Measurements from ENCODE around the gene NDEL1.

Gene NDEL1

GRCh38 chr17:8459107-8459506 lies 23.4 kb downstream of the NDEL1 start:
- no peak for DNase-seq

GRCh38 chr17:8459831-8460230 lies 24.1 kb downstream of the NDEL1 start:
- no peak for DNase-seq

- no peak for DNase-seq
Measured at GRCh38 chr17:8462564-8462963, 26.9 kb downstream of the NDEL1 start.

- no peak for DNase-seq
Measured at GRCh38 chr17:8463099-8463498, 27.4 kb downstream of the NDEL1 start.

GRCh38 chr17:8464941-8465340 lies 29.3 kb downstream of the NDEL1 start:
- no peak for DNase-seq

- DNase-seq = no peak
Measured at GRCh38 chr17:8465356-8465755, 29.7 kb downstream of the NDEL1 start.

- no peak for DNase-seq
Measured at GRCh38 chr17:8465759-8466158, 30.1 kb downstream of the NDEL1 start.

GRCh38 chr17:8466456-8466855 lies 30.8 kb downstream of the NDEL1 start:
- no peak for DNase-seq

- DNase-seq = no peak
Measured at GRCh38 chr17:8466873-8467272, 31.2 kb downstream of the NDEL1 start.

- DNase-seq = no peak
Measured at GRCh38 chr17:8467527-8467926, 31.8 kb downstream of the NDEL1 start.

- no peak for DNase-seq
Measured at GRCh38 chr17:8468127-8468526, 32.4 kb downstream of the NDEL1 start.

GRCh38 chr17:8468980-8469379 lies 33.3 kb downstream of the NDEL1 start:
- DNase-seq = no peak

- DNase-seq = no peak
Measured at GRCh38 chr17:8469964-8470363, 34.3 kb downstream of the NDEL1 start.

GRCh38 chr17:8470447-8471047 lies 34.9 kb downstream of the NDEL1 start:
- DNase-seq = no peak

- no peak for DNase-seq
Measured at GRCh38 chr17:8472663-8473062, 37.0 kb downstream of the NDEL1 start.

GRCh38 chr17:8473451-8474192 lies 37.9 kb downstream of the NDEL1 start:
- no peak for DNase-seq

- no peak for DNase-seq
Measured at GRCh38 chr17:8474826-8475225, 39.1 kb downstream of the NDEL1 start.

- DNase-seq = no peak
Measured at GRCh38 chr17:8475227-8475626, 39.5 kb downstream of the NDEL1 start.

GRCh38 chr17:8475781-8476180 lies 40.1 kb downstream of the NDEL1 start:
- DNase-seq = no peak

- DNase-seq = no peak
Measured at GRCh38 chr17:8476741-8477140, 41.1 kb downstream of the NDEL1 start.

GRCh38 chr17:8477171-8477570 lies 41.5 kb downstream of the NDEL1 start:
- DNase-seq = no peak

GRCh38 chr17:8477715-8478441 lies 42.2 kb downstream of the NDEL1 start:
- no peak for DNase-seq

- no peak for DNase-seq
Measured at GRCh38 chr17:8479431-8479947, 43.8 kb downstream of the NDEL1 start.
